Astrocyte of the hippocampus (primary cell): Measurements from ENCODE around the gene ADGRA1.

Experiments used
- DNase-seq: peaks from one replicate; pipeline ENCODE4 v3.0.0; 2011; ENCODE audit warnings: low read depth, low spot score

ADGRA1 gene

GRCh38 chr10:133094866-133095265, 7.1 kb downstream of the ADGRA1 start:
- no peak for DNase-seq

DNA sequence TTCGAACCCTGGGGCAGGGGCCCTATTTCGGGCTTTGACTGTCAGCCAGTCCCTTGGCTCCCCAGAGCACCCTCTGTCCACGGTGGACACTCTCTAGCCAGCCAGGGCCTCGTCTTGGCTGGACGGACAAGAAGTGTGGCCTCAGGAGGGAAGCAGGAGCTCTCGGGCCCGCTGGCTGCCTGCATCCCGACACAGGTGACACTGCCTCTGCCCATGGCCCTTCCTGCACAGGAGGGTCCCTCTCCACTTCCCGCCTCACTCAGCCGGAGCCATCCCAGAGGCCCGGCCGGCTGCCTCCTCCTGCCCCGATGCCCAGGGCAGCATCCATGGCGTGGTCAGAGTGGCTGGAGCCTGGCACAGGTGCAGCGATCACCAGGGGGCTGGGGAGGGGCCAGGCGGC, 7.9 kb downstream of the ADGRA1 start:
- no peak for DNase-seq

DNA sequence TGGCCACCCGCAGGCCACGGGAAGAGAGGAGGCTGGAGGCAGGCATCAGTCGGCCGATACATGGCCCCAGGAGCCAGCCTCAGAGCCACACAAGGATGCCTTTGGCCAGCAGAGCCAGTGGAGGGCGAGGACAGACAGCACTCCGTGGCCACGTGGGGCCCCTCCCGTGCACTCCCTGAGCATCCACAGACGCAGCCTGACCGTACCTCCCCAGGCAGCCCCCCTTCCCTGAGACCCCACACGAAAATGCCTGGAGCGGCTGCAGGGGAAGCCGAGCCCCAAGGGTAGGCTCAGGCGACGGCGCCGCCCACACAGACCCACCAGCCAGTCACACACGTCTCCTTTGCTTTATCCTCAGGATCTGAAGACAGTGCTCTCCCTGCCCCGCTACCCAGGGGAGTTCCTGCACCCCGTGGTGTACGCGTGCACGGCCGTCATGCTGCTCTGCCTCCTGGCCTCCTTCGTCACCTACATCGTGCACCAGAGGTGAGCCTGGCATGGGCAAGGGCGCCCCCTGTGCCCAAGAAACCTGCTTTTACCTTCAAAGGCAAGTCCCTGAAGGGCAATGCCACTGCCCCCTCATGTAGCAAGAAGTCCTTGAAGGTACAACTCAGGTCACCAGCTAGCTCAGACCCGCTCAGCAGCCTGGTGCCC, 9.0 kb downstream of the ADGRA1 start:
- no peak for DNase-seq

GRCh38 chr10:133097418-133097817, 9.7 kb downstream of the ADGRA1 start:
- no peak for DNase-seq

DNA sequence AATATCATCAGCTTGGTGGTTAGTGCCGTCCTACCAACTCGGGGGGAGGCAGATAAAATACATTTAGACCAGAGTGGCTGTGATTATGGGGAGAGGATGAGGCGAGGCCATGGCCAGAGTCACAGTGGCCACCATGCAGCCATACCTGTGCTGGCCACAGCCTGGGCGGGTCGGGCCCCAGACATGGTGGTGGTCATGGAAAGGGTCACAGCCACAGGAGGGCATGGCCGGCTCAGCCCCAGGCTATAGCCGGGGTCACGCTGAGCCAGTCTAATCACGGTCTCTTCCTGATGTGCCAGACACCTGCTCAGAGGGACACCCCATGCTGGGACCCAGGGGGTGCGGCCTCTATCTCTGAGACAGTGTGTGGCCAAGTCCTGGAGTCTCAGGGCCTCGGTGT, 10.2 kb downstream of the ADGRA1 start:
- DNase-seq = no peak

DNA sequence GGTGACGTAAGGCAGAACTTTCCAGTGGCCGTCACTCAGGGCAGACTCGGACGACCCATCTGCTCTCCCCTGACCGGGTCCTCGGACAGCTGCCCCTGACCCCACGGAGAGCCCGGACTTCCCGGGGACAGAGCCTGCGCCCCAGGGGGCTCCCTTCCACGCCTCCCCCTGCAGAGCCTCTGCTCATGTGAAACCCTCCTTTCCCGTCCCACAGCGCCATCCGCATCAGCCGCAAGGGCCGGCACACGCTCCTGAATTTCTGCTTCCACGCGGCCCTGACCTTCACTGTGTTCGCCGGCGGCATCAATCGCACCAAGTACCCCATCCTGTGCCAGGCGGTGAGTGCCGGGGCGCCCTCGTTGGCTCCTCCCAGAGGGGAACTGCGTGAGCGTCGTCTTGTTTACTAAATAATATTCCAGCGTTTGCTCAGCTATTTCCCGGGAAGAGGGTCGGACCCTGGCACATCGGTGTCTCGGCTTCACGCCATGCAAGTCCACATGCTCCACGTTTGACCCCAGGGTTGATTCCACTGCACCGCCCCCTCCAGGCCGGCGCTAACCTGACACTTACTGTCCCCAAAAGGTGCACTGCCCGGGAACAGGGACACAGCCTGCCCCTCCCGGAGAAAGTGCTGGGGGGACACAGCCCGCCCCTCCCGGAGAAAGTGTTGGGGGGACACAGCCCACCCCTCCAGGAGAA, 10.9 kb downstream of the ADGRA1 start:
- DNase-seq = no peak

DNA sequence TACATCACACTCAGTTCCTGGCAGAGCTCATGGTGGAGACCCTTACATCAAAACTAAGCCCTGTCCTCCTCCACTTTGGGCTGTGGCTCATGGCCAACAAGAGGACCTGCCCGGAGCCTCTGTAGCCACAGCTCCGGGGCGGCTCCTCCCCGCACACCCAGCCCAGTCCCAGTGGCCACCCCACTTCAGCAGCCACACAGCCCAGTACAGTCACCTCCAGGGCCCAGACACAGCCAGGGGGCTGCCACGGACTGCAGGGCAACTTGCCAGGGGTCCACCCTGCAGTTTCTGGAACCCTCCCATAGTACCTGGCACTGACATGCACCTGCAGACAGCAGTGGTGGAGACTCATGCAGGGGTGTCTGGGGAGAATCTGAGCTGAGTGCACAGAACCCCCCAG, 11.8 kb downstream of the ADGRA1 start:
- DNase-seq = no peak

GRCh38 chr10:133100186-133100585, 12.5 kb downstream of the ADGRA1 start:
- no peak for DNase-seq

- peak; percentile 24 for DNase-seq
Observed at GRCh38 chr10:133100706-133101415, 13.1 kb downstream of the ADGRA1 start.

DNA sequence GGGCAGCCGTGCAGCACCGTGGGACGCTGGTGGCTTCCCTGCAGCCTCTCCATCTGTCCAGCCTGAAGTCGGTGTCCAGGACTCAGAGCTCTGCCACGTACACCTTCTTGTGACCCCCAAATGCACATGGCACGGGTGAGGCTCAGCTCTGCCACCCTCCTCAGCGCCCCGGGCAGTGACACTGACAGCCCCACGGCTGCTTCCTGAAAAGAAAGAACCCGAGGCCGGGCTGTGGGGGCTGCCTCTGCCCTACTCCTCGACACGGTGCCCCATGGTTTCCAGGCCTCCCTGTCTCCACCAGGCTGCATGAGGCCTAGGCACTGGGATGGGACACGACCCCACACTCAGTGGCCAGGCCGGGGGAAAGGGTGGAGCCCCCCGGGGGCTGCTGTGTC, 13.7 kb downstream of the ADGRA1 start:
- no peak for DNase-seq

- DNase-seq = no peak
Observed at GRCh38 chr10:133102415-133103095, 14.8 kb downstream of the ADGRA1 start.

DNA sequence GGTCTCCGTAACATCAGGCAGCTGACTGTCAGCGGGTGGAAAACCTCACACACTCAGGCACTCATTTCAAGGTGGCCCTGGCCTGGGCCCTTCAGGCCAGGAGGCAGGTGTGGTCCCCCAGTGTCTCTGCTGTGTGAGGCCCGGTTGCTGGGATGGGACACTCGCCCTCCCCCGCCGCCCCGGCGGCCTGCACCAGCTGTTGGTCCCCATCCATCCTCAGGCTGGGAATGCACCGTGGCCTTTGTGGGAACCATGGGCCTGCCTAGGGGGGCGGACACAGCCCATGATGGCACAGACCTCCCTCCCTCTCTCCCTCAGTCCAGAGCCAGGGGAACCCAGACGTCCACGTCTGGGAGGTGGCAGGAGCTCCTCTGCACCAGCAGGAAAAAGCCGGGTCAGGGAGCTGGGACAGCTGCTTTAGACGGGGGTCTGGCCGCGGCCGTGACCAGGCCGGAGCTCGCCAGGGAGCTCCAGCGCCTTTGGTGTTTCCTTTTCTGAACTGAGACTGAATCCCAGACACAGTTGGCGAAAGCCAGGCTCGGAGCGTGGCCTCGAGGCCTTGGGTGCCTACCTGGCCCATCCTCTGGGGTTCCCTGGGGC, 15.7 kb downstream of the ADGRA1 start:
- no peak for DNase-seq

- DNase-seq = no peak
Observed at GRCh38 chr10:133104068-133104962, 16.6 kb downstream of the ADGRA1 start.

DNA sequence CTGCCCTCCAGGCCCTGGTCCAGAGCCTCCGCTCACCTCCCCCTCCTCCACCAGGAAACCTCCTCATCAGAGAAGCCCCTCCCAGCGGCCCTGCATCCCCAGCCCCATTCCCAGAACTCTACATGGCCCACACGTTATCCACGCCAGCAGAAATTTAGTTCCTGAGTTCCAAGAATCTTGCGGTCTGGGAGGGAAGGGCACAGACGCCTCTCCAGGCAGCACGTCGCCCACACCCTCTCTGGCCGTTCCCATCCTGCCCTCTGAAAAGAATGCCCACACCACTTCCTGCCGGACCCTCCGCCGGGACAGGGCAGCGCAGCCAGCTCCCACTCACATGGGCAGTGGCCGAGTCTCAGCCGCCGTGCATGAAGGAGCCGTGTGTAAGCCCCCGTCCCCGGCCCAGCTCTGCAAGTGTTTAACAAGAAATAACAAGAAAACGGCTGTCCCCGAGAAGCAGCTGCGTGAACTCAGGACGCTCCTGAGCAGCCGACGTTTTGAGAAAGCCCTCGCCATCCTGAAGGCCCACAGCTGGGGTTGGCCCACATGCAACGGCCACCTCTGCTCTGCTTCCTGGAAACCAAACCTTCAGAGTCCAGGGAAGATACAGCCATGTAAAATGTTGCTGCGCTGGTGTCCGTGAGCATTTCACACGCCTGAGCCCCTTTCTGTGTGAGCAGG, 17.4 kb downstream of the ADGRA1 start:
- no peak for DNase-seq

- no peak for DNase-seq
Observed at GRCh38 chr10:133105686-133106390, 18.1 kb downstream of the ADGRA1 start.

- no peak for DNase-seq
Observed at GRCh38 chr10:133106516-133106915, 18.8 kb downstream of the ADGRA1 start.

- no peak for DNase-seq
Observed at GRCh38 chr10:133107442-133107841, 19.7 kb downstream of the ADGRA1 start.

DNA sequence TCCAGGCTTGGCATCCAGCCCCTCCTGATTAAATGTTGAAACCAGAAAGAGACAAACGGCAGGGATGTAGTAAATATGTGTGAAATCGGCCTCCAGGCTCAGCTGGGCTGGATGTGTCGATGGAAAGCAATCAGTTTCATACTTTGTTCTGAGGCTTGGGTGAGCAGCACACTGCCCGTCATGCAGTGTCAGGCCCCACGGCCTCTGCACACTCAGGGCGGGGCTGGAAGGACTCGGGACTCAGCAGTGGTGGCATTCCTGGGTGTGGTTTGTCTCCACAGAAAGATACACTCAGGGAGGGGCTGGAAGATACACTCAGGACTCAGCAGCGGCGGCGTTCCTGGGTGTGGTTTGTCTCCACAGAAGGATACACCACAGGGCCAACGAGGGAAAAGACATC, 22.0 kb downstream of the ADGRA1 start:
- DNase-seq = no peak

DNA sequence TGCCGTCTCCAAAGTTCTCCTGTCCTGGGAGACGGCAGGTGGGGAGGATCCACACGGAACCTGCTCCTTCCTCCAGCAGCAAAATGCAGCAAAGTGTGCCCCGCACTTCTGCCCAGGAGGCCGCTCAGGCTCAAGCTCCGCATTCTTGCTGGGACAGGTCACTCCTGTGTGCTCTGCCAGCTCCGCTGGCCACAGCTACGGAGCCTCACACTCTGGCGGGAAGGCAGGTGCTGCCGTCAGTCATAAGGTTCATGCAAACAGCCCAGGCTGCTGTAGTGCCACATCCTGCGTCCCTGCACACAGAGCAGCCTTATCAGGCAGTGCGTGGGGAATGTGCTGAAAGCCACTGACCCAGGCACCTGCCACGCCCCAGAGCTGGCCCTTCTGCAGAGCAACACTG, 22.4 kb downstream of the ADGRA1 start:
- peak; percentile 15 for DNase-seq
